Transverse colon (tissue), 3 donors: ENCODE data around the gene TXNRD1.

Experiments used
- EP300 ChIP-seq: sonication (generic); formaldehyde crosslinking; IDR thresholded peaks from one replicate; pipeline ENCODE4 v1.6.1; 2017; ENCODE audit warnings: antibody characterized with exemption, low read depth
- POLR2A ChIP-seq: fragments of 450-650 bp; IDR thresholded peaks from one replicate; pipeline ENCODE4 v1.6.1; 2016; ENCODE audit warnings: antibody characterized with exemption, mild to moderate bottlenecking, moderate library complexity
- TF ChIP-seq, protein P1 (sequence below), 5 experiments: fragments of 200-600 bp in 3 of 5; fragments of 450-650 bp in 2 of 5; sonication (generic) in 3 of 5; IDR thresholded peaks; 1 replicate in 2 of 5; 2 replicates in 3 of 5; pipeline ENCODE4 v1.5.1; 2016 to 2017; ENCODE audit warnings: antibody characterized with exemption in 5 of 5, inconsistent platforms in 3 of 5, mild to moderate bottlenecking in 2 of 5, moderate library complexity in 1 of 5

DNA sequence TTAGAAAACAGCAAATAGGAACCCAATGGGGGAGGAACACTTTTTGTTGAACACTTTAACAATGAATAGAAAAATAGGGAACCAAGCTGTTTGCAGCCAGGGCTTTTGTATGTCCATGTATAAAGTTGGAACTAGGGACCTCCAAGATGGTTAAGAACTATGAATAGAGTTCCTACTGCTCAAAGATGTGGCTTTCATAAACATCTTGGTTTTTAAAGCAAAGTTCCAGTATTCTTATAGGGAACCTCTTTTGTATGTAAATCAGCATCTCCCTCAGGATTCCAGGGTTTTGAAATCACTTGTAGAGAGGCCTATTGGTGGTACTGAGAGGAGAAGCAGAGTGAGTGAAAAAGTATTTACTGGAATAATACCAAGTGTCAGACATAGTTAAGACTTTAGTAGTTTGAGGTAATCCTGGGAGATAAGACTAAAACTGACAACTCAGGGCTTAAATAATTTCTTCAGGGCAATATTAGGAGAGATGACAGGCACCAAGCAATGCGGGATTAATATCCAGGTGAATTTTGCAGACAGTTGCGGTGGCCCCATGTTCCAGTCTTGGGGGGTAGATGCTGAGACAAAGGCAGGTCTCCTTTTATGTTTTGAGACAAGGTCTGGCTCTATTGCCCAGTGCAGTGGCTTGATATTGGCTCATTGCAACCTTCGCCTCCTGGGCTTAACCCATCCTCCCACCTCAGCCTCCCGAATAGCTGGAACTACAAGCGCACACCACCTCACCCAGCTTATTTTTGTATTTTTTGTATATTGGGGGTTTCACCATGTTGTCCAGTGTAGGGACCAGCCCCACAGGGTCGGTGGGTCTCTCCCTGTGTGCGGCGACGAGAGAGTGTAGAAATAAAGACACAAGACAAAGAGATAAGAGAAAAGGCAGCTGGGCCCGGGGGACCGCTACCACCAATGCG, 77.6 kb downstream of the TXNRD1 start:
- TF ChIP-seq POLR2A (no peak), EP300 (no peak)
- TF ChIP-seq, protein P1, sequence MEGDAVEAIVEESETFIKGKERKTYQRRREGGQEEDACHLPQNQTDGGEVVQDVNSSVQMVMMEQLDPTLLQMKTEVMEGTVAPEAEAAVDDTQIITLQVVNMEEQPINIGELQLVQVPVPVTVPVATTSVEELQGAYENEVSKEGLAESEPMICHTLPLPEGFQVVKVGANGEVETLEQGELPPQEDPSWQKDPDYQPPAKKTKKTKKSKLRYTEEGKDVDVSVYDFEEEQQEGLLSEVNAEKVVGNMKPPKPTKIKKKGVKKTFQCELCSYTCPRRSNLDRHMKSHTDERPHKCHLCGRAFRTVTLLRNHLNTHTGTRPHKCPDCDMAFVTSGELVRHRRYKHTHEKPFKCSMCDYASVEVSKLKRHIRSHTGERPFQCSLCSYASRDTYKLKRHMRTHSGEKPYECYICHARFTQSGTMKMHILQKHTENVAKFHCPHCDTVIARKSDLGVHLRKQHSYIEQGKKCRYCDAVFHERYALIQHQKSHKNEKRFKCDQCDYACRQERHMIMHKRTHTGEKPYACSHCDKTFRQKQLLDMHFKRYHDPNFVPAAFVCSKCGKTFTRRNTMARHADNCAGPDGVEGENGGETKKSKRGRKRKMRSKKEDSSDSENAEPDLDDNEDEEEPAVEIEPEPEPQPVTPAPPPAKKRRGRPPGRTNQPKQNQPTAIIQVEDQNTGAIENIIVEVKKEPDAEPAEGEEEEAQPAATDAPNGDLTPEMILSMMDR (IDR thresholded peaks at IDR 0.05), result no peak
